Suprapubic skin (tissue), 4 donors: ENCODE data around the gene S100PBP. TPM values are rescaled to one million over a fixed set of nuclear protein-coding genes. Genes with fewer than 3 reads are reported as not detected.

ENCODE experiments used
- DNase-seq, 2 donors: peaks; one replicate each; pipeline ENCODE4 v3.0.0-alpha.2; 2019; ENCODE audit warnings: low spot score in 2 of 2
- H3K27ac ChIP-seq: fragments of 200-600 bp; sonication (generic); one replicate; pipeline ENCODE4 v1.5.1; 2019
- H3K27me3 ChIP-seq: fragments of 200-600 bp; sonication (generic); one replicate; pipeline ENCODE4 v1.5.1; 2019
- H3K36me3 ChIP-seq: fragments of 200-600 bp; sonication (generic); one replicate; pipeline ENCODE4 v1.5.1; 2019
- H3K4me1 ChIP-seq: fragments of 200-600 bp; sonication (generic); one replicate; pipeline ENCODE4 v1.5.1; 2019
- H3K4me3 ChIP-seq: fragments of 200-600 bp; sonication (generic); one replicate; pipeline ENCODE4 v1.5.1; 2019; ENCODE audit warnings: mild to moderate bottlenecking
- H3K9me3 ChIP-seq: fragments of 200-600 bp; sonication (generic); one replicate; pipeline ENCODE4 v1.5.1; 2019
- EP300 ChIP-seq: sonication (generic); formaldehyde crosslinking; IDR thresholded peaks from one replicate; pipeline ENCODE4 v1.6.1; 2017; ENCODE audit warnings: antibody characterized with exemption
- POLR2A ChIP-seq, 2 donors: fragments of 450-650 bp; IDR thresholded peaks; one replicate each; pipeline ENCODE4 v1.6.1; 2017; ENCODE audit warnings: antibody characterized with exemption in 2 of 2, mild to moderate bottlenecking in 2 of 2, moderate library complexity in 2 of 2
- POLR2AphosphoS5 ChIP-seq, 3 donors: sonication (generic); formaldehyde crosslinking; IDR thresholded peaks; one replicate each; pipeline ENCODE4 v1.6.1; 2017; ENCODE audit warnings: antibody characterized with exemption in 3 of 3
- WGBS: methylation state at CpG from one replicate; pipeline ENCODE4 v1.1.5; 2018; 5-methylcytosine and 5-hydroxymethylcytosine counted together
- total RNA-seq, 4 donors: library from RNA; depleted of rRNA; stranded (reverse); fragments of >200 nt; gene quantifications; one replicate each; pipeline ENCODE4 v1.1.0, GENCODE V29; 2016
- TF ChIP-seq, protein P1 (sequence below), 2 donors: fragments of 200-600 bp in 1 of 2; fragments of 450-650 bp in 1 of 2; sonication (generic) in 1 of 2; IDR thresholded peaks; one replicate each; pipeline ENCODE4 v1.5.1; 2016 to 2019; ENCODE audit warnings: antibody characterized with exemption in 2 of 2, mild to moderate bottlenecking in 1 of 2, moderate library complexity in 1 of 2

Gene S100PBP
- total RNA-seq, 4 donors from 2014 or later: 8.8 to 39.7 (median 18.1) TPM

DNA sequence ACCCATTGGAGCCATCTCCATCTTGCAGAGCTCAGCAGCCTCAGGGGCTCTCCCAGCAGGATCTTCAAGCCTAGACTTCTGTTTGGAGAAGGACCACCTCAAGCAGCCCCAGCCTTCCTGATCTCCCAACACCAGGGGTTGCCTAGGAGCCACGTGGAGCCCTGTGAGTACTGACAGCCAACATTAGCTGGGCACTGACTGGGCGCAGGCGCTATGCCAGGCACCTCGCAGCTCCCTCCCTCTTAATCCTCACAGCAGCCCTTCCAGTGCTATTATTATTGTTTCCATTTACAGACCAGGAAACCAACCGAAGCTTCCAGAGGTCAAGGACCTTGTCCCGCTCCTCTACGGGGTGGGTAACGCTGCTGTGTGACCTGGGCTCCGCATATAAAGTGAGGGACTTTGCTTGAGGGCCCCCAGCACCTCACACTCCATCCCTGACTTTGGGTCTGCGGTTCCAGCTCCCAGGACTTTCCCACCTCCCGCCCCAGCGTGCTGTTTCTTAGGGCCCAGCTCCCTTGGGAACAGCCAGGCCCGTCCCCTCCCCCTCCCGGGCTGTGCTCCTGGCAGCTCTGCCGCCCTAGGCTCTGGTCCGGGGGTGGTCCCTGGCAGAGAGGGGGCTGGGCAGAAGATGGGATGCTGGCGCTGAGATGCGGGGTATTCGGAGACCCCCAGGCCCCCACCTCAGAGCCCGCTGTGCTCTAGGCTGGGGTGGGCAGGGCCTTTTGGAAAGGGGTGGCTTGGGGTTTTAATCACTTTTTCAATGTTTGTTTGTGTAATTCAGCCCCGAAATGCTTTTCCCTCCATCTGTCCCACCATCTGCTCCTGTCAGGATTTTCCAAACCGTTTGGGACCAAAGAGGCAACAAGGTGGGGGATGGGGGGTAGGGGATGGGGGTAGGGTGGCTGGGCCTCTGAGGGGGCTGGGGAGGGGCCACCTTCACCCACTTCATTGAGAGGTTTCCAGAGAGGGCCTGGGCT lies 64.7 kb downstream of the S100PBP start:
- WGBS: 27% methylated on average over 21 of the region's 22 CpGs

DNA sequence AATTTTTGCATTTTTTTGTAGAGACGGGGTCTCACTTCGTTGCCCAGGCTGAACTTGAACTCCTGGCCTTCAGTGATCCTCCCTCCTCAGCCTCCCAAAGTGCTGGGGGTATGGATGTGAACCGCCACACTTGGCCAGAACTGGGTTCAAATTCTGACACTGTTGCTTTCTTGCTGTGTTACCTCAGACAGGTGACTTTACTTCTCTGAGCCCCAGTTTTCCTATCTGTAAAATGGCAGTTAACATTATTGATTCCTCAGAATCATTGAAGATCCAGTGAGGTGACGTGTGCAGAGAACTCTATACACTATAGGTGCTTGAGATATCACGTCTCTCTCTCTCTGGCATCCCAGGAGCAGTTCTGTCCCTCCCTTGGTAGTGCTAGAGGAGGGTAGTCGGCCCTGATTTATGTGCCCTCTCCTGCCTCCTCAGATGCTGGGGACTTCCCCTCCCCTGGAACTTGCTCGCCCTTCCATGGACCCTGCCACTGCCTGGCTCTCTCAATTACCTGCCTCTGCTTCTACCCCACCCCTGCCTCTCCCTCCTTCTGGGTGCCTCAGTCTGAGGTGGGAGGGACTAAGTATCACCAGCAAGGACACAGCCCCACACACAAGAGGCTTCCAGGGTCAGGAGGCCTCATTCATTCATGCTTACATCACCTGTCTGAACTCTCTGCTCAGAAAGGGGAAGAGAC lies 66.0 kb downstream of the S100PBP start:
- no peak overlapping the region for H3K4me3 ChIP-seq
- H3K27ac ChIP-seq: no peak overlapping the region
- WGBS: 79% methylated on average over 7 of the region's 7 CpGs
- no peak for TF ChIP-seq POLR2AphosphoS5 (IDR thresholded peaks at IDR 0.05)
- no peak for TF ChIP-seq POLR2A (IDR thresholded peaks at IDR 0.05)
- TF ChIP-seq, protein P1, sequence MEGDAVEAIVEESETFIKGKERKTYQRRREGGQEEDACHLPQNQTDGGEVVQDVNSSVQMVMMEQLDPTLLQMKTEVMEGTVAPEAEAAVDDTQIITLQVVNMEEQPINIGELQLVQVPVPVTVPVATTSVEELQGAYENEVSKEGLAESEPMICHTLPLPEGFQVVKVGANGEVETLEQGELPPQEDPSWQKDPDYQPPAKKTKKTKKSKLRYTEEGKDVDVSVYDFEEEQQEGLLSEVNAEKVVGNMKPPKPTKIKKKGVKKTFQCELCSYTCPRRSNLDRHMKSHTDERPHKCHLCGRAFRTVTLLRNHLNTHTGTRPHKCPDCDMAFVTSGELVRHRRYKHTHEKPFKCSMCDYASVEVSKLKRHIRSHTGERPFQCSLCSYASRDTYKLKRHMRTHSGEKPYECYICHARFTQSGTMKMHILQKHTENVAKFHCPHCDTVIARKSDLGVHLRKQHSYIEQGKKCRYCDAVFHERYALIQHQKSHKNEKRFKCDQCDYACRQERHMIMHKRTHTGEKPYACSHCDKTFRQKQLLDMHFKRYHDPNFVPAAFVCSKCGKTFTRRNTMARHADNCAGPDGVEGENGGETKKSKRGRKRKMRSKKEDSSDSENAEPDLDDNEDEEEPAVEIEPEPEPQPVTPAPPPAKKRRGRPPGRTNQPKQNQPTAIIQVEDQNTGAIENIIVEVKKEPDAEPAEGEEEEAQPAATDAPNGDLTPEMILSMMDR (IDR thresholded peaks at IDR 0.05): no peak
- TF ChIP-seq EP300: no peak
- no peak for DNase-seq
- no peaks in the 10 kb centered on the region for H3K36me3 ChIP-seq
- H3K9me3 ChIP-seq: no peaks in the 10 kb centered on the region
- H3K4me1 ChIP-seq: peaks cover 14% of the 10 kb centered on the region
- H3K27me3 ChIP-seq: peaks cover 47% of the 10 kb centered on the region

More for the DNA sequence above, 64.7 kb downstream of the S100PBP start:
- Histone ChIP-seq H3K4me3 (no peak overlapping the region), H3K9me3 (no peaks in the 10 kb centered on the region), H3K27ac (no peak overlapping the region), H3K4me1 (peaks cover 20% of the 10 kb centered on the region), H3K27me3 (peaks cover 41% of the 10 kb centered on the region), H3K36me3 (no peaks in the 10 kb centered on the region)
- TF ChIP-seq POLR2AphosphoS5 (IDR thresholded peaks at IDR 0.05) (no peak), POLR2A (IDR thresholded peaks at IDR 0.05) (no peak), EP300 (no peak)
- TF ChIP-seq, protein P1 (IDR thresholded peaks at IDR 0.05): no peak
- DNase-seq: no peak

DNA sequence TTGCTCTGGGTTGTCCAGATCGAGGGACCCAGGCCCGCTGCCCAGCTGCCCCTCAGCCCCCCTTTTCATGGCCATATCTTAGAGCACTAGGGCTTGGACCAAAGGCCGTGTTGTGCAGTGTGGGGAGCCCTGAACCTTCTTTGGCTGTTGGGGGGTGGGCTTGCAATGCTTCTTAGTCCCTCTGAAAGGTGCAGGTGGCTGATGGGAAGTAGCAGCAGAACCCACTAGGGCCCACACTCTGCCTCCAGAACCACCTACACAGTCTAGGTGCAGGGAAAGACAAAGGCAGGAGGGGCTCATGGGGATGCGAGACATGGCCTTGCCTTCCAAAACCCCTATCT lies 66.5 kb downstream of the S100PBP start:
- no peak for DNase-seq
- TF ChIP-seq, protein P1 (IDR thresholded peaks at IDR 0.05): no peak
- TF ChIP-seq POLR2A (IDR thresholded peaks at IDR 0.05) (no peak), EP300 (no peak), POLR2AphosphoS5 (IDR thresholded peaks at IDR 0.05) (no peak)
- peaks cover 14% of the 10 kb centered on the region for H3K4me1 ChIP-seq
- H3K4me3 ChIP-seq: no peak overlapping the region
- no peak overlapping the region for H3K27ac ChIP-seq
- no peaks in the 10 kb centered on the region for H3K36me3 ChIP-seq
- WGBS: 86% methylated on average over 1 of the region's 4 CpGs
- H3K27me3 ChIP-seq: peaks cover 46% of the 10 kb centered on the region
- no peaks in the 10 kb centered on the region for H3K9me3 ChIP-seq

DNA sequence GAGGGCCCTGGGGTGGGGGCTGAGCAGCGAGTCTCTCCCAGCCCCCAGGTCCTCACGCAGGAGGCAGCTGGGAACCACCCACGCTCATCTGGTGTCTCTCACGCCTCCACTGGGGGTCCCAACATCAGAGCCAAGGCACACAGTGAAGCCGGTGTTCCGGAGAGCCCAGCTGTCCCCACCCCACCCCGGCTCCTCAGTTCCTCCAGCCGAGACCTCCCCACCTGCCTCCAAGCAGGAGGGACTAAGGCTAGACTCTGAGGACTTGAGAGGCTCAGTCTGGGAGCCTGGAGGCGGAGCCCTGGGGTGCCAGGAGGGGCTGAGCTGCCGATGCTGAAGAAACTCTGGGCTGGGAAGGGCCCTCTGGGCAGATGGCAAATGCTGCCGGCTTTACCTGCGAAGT lies 67.3 kb downstream of the S100PBP start:
- Histone ChIP-seq H3K27me3 (peaks cover 43% of the 10 kb centered on the region), H3K27ac (no peak overlapping the region)
- WGBS: 28% methylated on average over 10 of the region's 12 CpGs

More for the DNA sequence above, 67.3 kb downstream of the S100PBP start:
- no peak for DNase-seq
- no peak overlapping the region for H3K4me3 ChIP-seq
- H3K36me3 ChIP-seq: no peaks in the 10 kb centered on the region
- TF ChIP-seq POLR2A (IDR thresholded peaks at IDR 0.05): no peak
- no peak for TF ChIP-seq EP300
- no peak for TF ChIP-seq POLR2AphosphoS5 (IDR thresholded peaks at IDR 0.05)
- TF ChIP-seq, protein P1 (IDR thresholded peaks at IDR 0.05): no peak
- H3K9me3 ChIP-seq: no peaks in the 10 kb centered on the region
- peaks cover 14% of the 10 kb centered on the region for H3K4me1 ChIP-seq
